Measurements from ENCODE around the gene HECTD4.

DNA sequence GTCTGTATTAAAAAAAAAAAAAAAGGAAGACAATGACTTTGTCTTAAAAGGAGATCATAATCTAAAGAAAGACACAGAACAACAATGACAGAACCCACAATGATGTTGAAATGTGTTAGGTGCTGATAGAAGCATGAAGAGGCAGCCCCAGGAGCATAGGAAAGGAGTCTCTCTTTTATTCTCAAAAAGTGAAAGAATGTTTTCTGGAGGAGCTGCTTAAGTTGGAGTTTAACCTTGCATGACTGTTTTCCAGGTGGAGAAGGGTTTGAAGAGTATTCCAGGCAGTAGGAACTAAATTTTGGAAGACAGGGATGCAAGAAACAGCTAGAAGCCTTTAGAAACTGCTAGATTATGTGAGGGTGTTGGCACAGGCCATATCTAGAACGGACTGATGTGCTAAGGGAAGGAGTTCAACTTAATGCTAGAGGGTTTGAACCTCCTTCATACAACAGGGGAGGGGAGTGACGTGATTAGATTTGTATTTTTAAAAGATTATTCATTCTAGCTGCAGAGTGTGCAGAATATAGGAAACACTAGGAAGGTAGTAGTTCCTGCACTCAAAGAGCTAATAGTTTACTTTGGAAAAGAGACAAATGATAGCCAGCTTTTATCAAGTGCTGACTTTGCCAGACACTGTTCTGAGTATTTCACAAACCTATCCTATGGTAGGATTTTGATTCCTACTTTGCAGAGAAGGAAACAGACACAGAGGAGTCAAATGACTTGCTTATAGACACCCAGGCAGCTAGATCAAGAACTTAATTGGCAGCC lies 31.8 kb upstream of the HECTD4 start:
- TF ChIP-seq, protein P1, sequence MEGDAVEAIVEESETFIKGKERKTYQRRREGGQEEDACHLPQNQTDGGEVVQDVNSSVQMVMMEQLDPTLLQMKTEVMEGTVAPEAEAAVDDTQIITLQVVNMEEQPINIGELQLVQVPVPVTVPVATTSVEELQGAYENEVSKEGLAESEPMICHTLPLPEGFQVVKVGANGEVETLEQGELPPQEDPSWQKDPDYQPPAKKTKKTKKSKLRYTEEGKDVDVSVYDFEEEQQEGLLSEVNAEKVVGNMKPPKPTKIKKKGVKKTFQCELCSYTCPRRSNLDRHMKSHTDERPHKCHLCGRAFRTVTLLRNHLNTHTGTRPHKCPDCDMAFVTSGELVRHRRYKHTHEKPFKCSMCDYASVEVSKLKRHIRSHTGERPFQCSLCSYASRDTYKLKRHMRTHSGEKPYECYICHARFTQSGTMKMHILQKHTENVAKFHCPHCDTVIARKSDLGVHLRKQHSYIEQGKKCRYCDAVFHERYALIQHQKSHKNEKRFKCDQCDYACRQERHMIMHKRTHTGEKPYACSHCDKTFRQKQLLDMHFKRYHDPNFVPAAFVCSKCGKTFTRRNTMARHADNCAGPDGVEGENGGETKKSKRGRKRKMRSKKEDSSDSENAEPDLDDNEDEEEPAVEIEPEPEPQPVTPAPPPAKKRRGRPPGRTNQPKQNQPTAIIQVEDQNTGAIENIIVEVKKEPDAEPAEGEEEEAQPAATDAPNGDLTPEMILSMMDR (IDR thresholded peaks at IDR 0.05), result no peak
- TF ChIP-seq POLR2A (IDR thresholded peaks at IDR 0.05), result no peak
